ENCODE data around the gene KCNMB3.

KCNMB3 gene

GRCh38 chr3:179200790-179201189, 50.1 kb downstream of the KCNMB3 start:
- Histone ChIP-seq H3K27me3 (ENCODE audit: control insufficient read depth, insufficient read depth, low read length) (no peaks in the 10 kb centered on the region), H3K36me3 (ENCODE audit: control insufficient read depth, insufficient read depth, low read length) (no peaks in the 10 kb centered on the region), H3K27ac (ENCODE audit: low read length) (no peak overlapping the region), H3K9me3 (ENCODE audit: control insufficient read depth, insufficient read depth, low read length) (no peaks in the 10 kb centered on the region), H3K4me3 (ENCODE audit: low read length) (no peak overlapping the region), H3K4me1 (ENCODE audit: control insufficient read depth, insufficient read depth, low read length) (peaks cover 2% of the 10 kb centered on the region; the same call in 1 of the 2 replicates)
- WGBS (ENCODE audit: insufficient coverage, insufficient read length), result 100% methylated on average over 1 of the region's 2 CpGs
- no peak for DNase-seq (ENCODE audit: low read depth, low spot score)

- Histone ChIP-seq H3K9me3 (ENCODE audit: control insufficient read depth, insufficient read depth, low read length) (no peaks in the 10 kb centered on the region), H3K27ac (ENCODE audit: low read length) (no peak overlapping the region), H3K27me3 (ENCODE audit: control insufficient read depth, insufficient read depth, low read length) (no peaks in the 10 kb centered on the region), H3K4me1 (ENCODE audit: control insufficient read depth, insufficient read depth, low read length) (peaks cover 2% of the 10 kb centered on the region; the same call in 1 of the 2 replicates), H3K4me3 (ENCODE audit: low read length) (no peak overlapping the region), H3K36me3 (ENCODE audit: control insufficient read depth, insufficient read depth, low read length) (no peaks in the 10 kb centered on the region)
- WGBS (ENCODE audit: insufficient coverage, insufficient read length), result 100% methylated on average over 1 of the region's 4 CpGs
- DNase-seq (ENCODE audit: low read depth, low spot score), result no peak
These were observed 54.2 kb downstream of the KCNMB3 start for GRCh38 chr3:179196700-179197099.

DNA sequence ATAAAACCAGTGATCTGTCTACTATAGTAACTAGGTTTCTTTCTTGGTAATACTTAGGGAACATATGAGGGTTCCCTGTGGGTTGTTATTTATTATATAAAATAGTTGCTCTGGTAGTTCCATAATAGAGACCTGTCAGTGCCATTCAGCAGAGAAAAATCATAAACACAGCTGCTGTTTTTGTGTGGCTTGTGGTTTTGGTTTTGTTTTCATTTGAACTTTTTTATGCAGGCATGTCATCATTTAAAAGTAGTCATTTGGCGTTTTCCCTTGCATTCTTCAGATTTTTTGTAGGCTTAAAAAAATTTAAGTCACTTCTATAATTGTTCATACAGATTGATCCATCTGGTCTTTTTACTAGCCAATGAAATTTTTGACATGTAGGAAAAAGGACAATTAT, 54.8 kb downstream of the KCNMB3 start:
- no peak overlapping the region for H3K27ac ChIP-seq (ENCODE audit: low read length)
- no peaks in the 10 kb centered on the region for H3K9me3 ChIP-seq (ENCODE audit: control insufficient read depth, insufficient read depth, low read length)
- DNase-seq (ENCODE audit: low read depth, low spot score), result no peak
- H3K36me3 ChIP-seq (ENCODE audit: control insufficient read depth, insufficient read depth, low read length), result no peaks in the 10 kb centered on the region
- WGBS (ENCODE audit: insufficient coverage, insufficient read length), result no CpG with 5 or more reads among the region's 1 CpG
- H3K4me1 ChIP-seq (ENCODE audit: control insufficient read depth, insufficient read depth, low read length), result peaks cover 2% of the 10 kb centered on the region; the same call in 1 of the 2 replicates
- no peak overlapping the region for H3K4me3 ChIP-seq (ENCODE audit: low read length)
- H3K27me3 ChIP-seq (ENCODE audit: control insufficient read depth, insufficient read depth, low read length), result no peaks in the 10 kb centered on the region

- H3K27me3 ChIP-seq (ENCODE audit: control insufficient read depth, insufficient read depth, low read length), result no peaks in the 10 kb centered on the region
- peaks cover 2% of the 10 kb centered on the region; the same call in 1 of the 2 replicates for H3K4me1 ChIP-seq (ENCODE audit: control insufficient read depth, insufficient read depth, low read length)
- no CpG with 5 or more reads among the region's 4 CpGs for WGBS (ENCODE audit: insufficient coverage, insufficient read length)
- H3K9me3 ChIP-seq (ENCODE audit: control insufficient read depth, insufficient read depth, low read length), result no peaks in the 10 kb centered on the region
- no peak for DNase-seq (ENCODE audit: low read depth, low spot score)
- H3K27ac ChIP-seq (ENCODE audit: low read length), result no peak overlapping the region
- H3K36me3 ChIP-seq (ENCODE audit: control insufficient read depth, insufficient read depth, low read length), result no peaks in the 10 kb centered on the region
- H3K4me3 ChIP-seq (ENCODE audit: low read length), result no peak overlapping the region
These were observed 56.0 kb downstream of the KCNMB3 start for GRCh38 chr3:179194931-179195330.

All from iPS DF 6.9 (cell line).